SU-DHL-6 (cell line): ENCODE results near the gene KCNJ9.

ENCODE experiments used
- CTCF ChIP-seq: fragments of 200-600 bp; sonication (generic); IDR thresholded peaks from one replicate; pipeline ENCODE4 v1.5.1; 2017; ENCODE audit warnings: antibody characterized with exemption, mild to moderate bottlenecking, low read length, moderate library complexity; ENCODE audit not compliant: insufficient read depth, poor library complexity, severe bottlenecking
- EZH2phosphoT487 ChIP-seq: fragments of 200-600 bp; sonication (generic), shearing (Covaris generic); conservative IDR thresholded peaks from 2 replicates; pipeline ENCODE4 v1.6.1; 2018; ENCODE audit warnings: mild to moderate bottlenecking, antibody characterized with exemption, low read length, moderate library complexity, mixed read lengths

- TF ChIP-seq CTCF: no peak
- no peak for TF ChIP-seq EZH2phosphoT487
Measured at GRCh38 chr1:160127865-160128523, 46.7 kb downstream of the KCNJ9 start.
